HG02852 (cell line): Measurements from ENCODE around the gene PTPRB.

Experiments used
- ATAC-seq: cut with Tn5 transposase; IDR thresholded peaks from one replicate; pipeline ENCODE4 v1.9.1; 2021; ENCODE audit warnings: mild to moderate bottlenecking, moderate library complexity; ENCODE audit not compliant: unreplicated experiment

The PTPRB gene

DNA sequence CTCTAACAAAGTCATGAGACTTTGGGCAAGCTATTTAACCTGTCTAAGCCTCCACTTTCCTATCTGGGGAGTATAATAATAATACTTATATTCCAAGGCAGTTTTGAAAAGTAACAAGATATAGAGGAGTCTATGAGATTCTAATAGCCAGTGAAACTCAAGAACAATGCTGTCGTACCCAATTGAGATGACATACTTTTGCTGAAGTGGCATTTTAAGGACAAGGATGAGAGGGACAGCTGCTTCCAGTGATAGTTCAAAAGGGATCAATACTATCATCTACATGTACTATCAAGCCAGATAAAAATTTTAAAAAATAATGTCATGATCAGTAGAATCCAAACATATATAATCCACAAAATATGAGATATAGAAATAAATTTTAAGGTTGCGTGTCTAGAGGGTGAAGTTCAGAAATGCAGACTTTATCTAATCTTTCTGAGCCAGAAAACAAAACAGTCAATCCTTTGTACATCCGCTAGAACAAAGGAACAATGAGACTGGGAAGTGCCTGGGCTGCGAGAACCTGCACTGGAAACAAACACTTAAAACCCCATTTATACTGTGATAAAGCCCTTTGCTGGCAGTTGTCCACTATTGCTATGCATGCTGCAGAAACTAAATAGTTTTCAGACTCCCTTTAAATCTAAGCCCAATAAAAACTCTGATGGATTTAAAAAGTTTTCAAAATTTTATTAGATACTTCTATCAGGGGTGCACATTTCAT, 38.6 kb downstream of the PTPRB start:
- no peak for ATAC-seq

GRCh38 chr12:70592664-70593063, 44.6 kb downstream of the PTPRB start:
- no peak for ATAC-seq

DNA sequence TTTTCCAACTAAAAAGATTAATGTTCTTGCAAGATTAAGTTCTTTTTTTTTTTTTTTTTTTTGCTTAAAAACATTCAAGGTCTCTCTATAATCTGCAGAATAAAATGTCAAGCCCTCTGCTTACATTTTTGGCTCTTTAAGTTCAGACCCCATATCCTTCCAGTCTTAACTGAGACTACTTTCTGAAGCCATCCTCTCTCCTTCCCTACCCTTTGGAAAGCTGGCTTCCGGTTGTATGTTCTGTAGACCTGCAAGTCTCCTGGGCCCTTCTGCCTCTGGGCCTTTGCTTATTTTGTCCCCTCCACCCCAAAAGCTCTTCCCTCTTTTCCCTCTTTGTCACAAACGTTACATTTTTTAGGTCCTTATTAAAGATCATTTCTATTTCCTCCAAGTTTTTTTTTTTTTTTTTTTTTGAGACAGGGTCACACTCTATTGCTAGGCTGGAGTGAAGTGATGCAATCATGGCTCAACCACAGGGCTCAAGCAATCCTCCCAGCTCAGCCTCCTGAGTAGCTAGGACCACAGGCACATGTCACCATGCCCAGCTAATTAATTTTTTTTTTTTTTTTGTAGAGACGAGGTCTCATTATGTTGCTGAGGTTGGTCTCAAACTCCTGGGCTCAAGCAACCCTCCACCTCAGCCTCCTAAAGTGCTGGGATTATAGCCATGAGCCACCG, 46.5 kb downstream of the PTPRB start:
- no peak for ATAC-seq

DNA sequence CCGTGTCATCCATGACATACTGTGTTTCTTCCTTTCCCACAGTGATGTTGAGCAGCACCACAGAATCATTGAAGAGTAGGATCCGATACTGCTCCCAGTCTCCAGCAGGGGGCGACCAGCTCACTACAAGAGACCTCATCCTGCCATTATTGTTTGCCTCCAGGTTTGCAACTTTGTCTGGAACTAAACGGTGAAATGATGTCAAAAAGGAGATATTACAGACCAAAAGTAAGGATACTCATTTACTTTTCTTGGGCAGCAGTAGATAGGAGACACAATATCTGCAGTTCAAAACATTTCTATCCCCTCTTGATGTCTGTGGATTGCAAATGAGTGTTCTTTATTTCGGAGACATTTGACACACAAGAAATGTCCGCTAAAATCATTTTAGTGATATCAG, 47.2 kb downstream of the PTPRB start:
- ATAC-seq = peak; percentile 95

- no peak for ATAC-seq
Observed at GRCh38 chr12:70584332-70584731, 52.9 kb downstream of the PTPRB start.

DNA sequence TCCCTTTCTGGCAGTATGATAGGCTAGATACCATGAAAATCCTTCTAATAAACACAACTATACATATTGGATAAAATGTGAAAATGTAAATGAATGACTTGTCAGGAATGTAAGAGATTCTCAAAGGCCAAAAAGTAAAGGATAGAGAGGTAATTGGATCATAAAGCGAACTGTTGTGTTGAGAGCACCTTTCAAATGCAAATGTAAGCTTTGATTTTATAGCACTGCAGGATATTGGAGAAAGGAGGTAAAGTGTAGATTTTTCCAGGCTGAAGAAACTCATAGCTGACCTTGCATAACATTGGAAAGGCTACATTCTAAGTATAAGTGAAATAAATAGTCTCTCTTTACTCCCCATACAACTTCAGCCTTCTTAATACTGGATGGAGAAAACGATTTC, 54.0 kb downstream of the PTPRB start:
- ATAC-seq = no peak

- ATAC-seq = no peak
Observed at GRCh38 chr12:70581208-70581607, 56.0 kb downstream of the PTPRB start.

DNA sequence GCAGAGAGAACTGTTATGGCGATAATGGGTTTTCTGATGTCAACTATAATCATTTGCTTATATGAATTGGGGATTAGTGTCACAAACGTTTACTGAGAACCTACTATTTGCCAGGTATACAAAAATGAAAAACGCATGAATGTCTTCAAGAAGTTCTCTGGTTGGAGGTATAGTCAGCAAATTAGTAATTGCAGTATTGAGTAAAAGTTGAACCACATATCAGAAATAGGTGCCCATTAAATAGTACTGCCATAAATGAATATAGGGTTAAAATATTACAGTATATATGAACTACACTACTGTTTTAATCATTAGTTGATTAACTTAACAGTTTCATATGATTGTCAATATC, 60.0 kb downstream of the PTPRB start:
- ATAC-seq = no peak

- ATAC-seq = peak; percentile 59
Observed at GRCh38 chr12:70576341-70577282, 60.6 kb downstream of the PTPRB start.

DNA sequence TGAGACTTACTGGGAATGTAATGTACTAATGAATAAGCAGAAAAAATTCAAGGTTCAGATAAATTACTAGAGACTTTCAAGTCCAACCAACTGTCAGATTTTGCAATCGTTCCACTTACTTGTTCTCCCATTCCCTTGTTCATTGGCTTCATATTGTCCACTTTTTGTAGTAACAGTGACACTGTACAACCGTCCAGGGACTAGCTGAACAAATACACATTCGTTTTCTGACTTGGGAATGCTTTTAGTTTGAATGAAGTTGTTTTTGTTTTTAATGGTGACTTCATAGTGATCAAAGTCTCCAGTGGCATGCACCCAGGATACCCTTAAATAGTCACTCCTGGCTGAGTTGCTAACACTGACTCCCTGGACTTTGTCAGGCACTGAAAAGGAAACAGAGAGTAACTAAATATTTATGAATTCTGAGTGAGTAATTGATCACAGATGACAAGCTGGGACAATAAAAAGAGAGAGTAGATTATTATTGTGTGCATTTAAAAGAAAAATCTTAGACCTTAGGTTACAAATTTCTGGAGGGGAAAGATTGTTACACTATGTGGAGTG, 65.4 kb downstream of the PTPRB start:
- no peak for ATAC-seq

GRCh38 chr12:70571029-70571428, 66.2 kb downstream of the PTPRB start:
- no peak for ATAC-seq

- no peak for ATAC-seq
Observed at GRCh38 chr12:70561550-70561949, 75.7 kb downstream of the PTPRB start.

- ATAC-seq = no peak
Observed at GRCh38 chr12:70560671-70561070, 76.6 kb downstream of the PTPRB start.

GRCh38 chr12:70559390-70559789, 77.8 kb downstream of the PTPRB start:
- no peak for ATAC-seq

DNA sequence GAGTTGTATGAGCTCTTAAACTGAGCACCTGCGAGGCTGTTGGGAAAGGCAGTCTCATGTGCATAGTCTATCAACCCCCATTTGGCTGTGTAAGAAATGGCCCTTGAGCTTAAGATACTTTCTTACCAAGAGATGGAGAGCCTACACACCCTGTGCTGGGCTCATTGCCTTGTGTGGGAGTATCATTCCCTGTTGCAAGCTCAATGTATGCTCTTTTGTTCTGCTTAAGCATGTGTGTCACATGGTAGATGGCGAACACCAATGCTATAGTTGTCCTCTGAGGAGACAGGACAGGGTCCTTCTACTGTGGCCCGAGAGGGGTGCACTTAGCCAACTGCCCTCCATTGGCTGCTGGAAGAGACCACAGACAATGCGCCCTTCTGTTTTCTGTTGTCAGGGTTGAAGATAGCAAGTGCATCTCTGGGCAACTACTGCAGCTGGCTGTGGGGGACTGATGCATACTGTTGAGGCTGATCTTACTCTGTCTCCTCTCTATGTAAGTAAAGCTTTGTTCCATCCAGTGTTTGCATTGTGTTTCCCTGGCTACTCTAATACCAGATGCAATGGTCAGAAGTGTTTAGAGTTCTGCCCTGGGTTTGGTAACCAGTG, 79.5 kb downstream of the PTPRB start:
- ATAC-seq = no peak

GRCh38 chr12:70556179-70556869, 80.9 kb downstream of the PTPRB start:
- no peak for ATAC-seq

DNA sequence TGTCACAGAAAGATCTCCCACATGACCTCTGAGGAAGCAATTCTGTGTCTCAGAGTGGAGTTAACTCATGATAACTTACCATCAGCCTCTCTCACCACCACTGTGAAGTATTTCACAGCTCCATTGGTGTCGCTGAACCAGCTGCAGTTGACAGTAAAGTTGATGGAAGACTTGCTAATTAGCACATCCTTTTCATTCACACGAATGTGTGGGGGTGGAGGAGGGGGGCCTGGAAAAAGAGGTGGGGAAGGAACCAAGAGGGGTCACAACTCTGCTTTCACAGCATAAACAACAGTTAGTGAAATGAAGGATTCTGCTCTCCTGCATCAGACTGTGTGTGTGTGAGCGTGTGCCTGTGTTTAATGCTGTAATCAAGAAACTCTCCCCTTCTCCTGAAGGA, 82.1 kb downstream of the PTPRB start:
- ATAC-seq = no peak

GRCh38 chr12:70553391-70553859, 83.8 kb downstream of the PTPRB start:
- ATAC-seq = no peak

- ATAC-seq = no peak
Observed at GRCh38 chr12:70551731-70552130, 85.5 kb downstream of the PTPRB start.

DNA sequence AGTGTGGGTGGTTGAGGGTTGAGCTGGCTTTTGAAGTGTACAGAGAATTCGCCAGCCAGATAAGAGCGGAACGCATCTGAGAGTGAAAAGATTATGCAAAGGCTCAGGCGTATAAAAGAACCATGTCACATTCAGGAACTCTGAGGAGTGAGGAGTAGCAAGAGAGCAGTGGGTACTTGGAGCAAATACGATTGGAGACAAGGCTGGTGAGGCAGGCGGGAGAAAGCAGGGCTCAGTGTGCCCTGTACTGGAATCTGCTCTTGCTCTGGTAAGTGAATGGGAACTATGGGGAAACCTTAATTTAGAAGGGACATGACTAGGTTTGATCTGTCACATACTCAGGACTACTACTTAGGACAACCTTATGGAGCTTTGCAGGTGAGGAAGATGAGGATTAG, 87.0 kb downstream of the PTPRB start:
- no peak for ATAC-seq
